Fibroblast of lung (primary cell): Measurements from ENCODE around the gene SPATA6L. TPM values are rescaled to one million over a fixed set of nuclear protein-coding genes. Genes with fewer than 3 reads are reported as not detected.

Experiments
- DNase-seq, 2 donors: peaks; one replicate each; pipeline versions ENCODE4 v3.0.0 to v3.0.0-alpha.2; 2010; ENCODE audit warnings: low read depth in 2 of 2
- H2AFZ ChIP-seq: 2 replicates; pipeline ENCODE4 v1.5.1; 2012; ENCODE audit warnings: low read length, control low read depth, inconsistent platforms
- H3K27ac ChIP-seq: 2 replicates; pipeline ENCODE4 v1.5.1; 2011; ENCODE audit warnings: low read length, control low read depth; ENCODE audit not compliant: insufficient read depth
- H3K27me3 ChIP-seq: 2 replicates; pipeline ENCODE4 v1.5.1; 2011; ENCODE audit warnings: mild to moderate bottlenecking, low read length; ENCODE audit not compliant: control insufficient read depth, insufficient read depth
- H3K36me3 ChIP-seq: 2 replicates; pipeline ENCODE4 v1.5.1; 2011; ENCODE audit warnings: low read length; ENCODE audit not compliant: control insufficient read depth, insufficient read depth
- H3K4me1 ChIP-seq: 2 replicates; pipeline ENCODE4 v1.5.1; 2011; ENCODE audit warnings: low read length; ENCODE audit not compliant: control insufficient read depth, insufficient read depth; ENCODE audit errors: extremely low read depth
- H3K4me2 ChIP-seq: 2 replicates; pipeline ENCODE4 v1.5.1; 2011; ENCODE audit warnings: low read length, control low read depth; ENCODE audit not compliant: insufficient read depth; ENCODE audit errors: extremely low read depth
- H3K4me3 ChIP-seq, 4 experiments: fragments of 200-600 bp in 1 of 4; sonication (generic) in 1 of 4; replicated peaks in 1 of 4; 2 replicates each; pipeline ENCODE4 v1.5.1; 2011 to 2016; ENCODE audit warnings: low read length in 4 of 4, low read depth in 3 of 4, mild to moderate bottlenecking in 3 of 4, control low read depth in 2 of 4, inconsistent platforms in 1 of 4, mixed read lengths in 1 of 4; ENCODE audit not compliant: insufficient read depth in 1 of 4; ENCODE audit errors: control extremely low read depth in 1 of 4
- H3K79me2 ChIP-seq: 2 replicates; pipeline ENCODE4 v1.5.1; 2012; ENCODE audit warnings: mild to moderate bottlenecking, low read length, inconsistent platforms; ENCODE audit not compliant: control insufficient read depth, insufficient read depth
- H3K9ac ChIP-seq: 2 replicates; pipeline ENCODE4 v1.5.1; 2011; ENCODE audit warnings: mild to moderate bottlenecking, low read length, control low read depth; ENCODE audit not compliant: insufficient read depth
- H3K9me3 ChIP-seq: 2 replicates; pipeline ENCODE4 v1.5.1; 2012; ENCODE audit warnings: low read depth, low read length; ENCODE audit not compliant: control insufficient read depth, insufficient read depth
- H4K20me1 ChIP-seq: 2 replicates; pipeline ENCODE4 v1.5.1; 2011; ENCODE audit warnings: low read length; ENCODE audit not compliant: control insufficient read depth, insufficient read depth; ENCODE audit errors: extremely low read depth
- CTCF ChIP-seq, 2 donors: IDR thresholded peaks in 1 of 2; conservative IDR thresholded peaks in 1 of 2; 1 replicate in 1 of 2; 2 replicates in 1 of 2; pipeline ENCODE4 v1.5.1; 2011 to 2012; ENCODE audit warnings: low read length in 2 of 2, control low read depth in 1 of 2, inconsistent platforms in 1 of 2, low read depth in 1 of 2, mild to moderate bottlenecking in 1 of 2
- EZH2 ChIP-seq: IDR thresholded peaks from 2 replicates; pipeline ENCODE4 v1.5.1; 2012; ENCODE audit warnings: low read length, control low read depth, mild to moderate bottlenecking; ENCODE audit errors: missing control alignments
- polyA plus RNA-seq, 2 donors: library from polyadenylated mRNA; depleted of rRNA in 1 of 2; stranded (reverse) in 1 of 2; unstranded in 1 of 2; fragments of >200 nt; gene quantifications; 2 replicates each; pipeline ENCODE4 v1.2.1, GENCODE V29; 2011 to 2012; ENCODE audit warnings: missing spikeins in 1 of 2
- total RNA-seq: library from RNA; depleted of rRNA; stranded (reverse); fragments of >200 nt; gene quantifications from 2 replicates; pipeline ENCODE4 v1.2.1, GENCODE V29; 2014

Gene SPATA6L
- total and polyA plus RNA-seq, 2 donors (not counting 1 experiment from before 2014, with no cell fraction given): 0.54 to 1.2 TPM

DNA sequence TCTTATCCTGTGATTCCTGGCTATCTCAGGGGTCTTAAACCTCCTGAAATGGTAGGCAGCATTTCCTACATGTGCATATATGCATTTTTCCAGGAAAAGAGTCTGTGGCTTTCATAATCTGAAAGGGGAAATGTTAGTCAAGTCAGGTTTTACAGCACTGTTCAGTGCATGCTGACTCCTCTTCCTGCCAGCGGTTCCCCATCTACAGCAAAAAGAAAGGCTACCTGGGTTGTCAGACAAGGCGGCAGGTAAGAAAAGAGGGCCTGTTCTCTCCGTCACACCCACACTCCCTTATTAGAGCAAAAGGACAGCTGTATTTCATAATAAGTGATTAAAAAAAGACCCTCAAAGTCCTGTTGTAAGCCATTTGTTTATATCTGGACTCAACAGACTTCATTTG is 4.3 kb upstream of the SPATA6L start:
- no peaks in the 10 kb centered on the region for H3K4me1 ChIP-seq
- H2AFZ ChIP-seq: no peak overlapping the region
- H4K20me1 ChIP-seq: no peaks in the 10 kb centered on the region
- H3K9me3 ChIP-seq: no peaks in the 10 kb centered on the region
- no peaks in the 10 kb centered on the region for H3K27me3 ChIP-seq
- no peaks in the 10 kb centered on the region for H3K79me2 ChIP-seq
- DNase-seq: no peak
- no peaks in the 10 kb centered on the region for H3K36me3 ChIP-seq
- no peak overlapping the region for H3K27ac ChIP-seq
- no peak for TF ChIP-seq CTCF (conservative IDR thresholded peaks at IDR 0.05 in 1 of 2, IDR thresholded peaks at IDR 0.05 in 1 of 2; ENCODE audit: low read depth in 1 of 2, low read length in 2 of 2)
- TF ChIP-seq EZH2: no peak
- H3K4me3 ChIP-seq: no peak overlapping the region
- H3K4me2 ChIP-seq: no peak overlapping the region
- no peak overlapping the region for H3K9ac ChIP-seq

- H3K36me3 ChIP-seq: no peaks in the 10 kb centered on the region
- no peak overlapping the region for H3K27ac ChIP-seq
- H3K27me3 ChIP-seq: no peaks in the 10 kb centered on the region
- DNase-seq: no peak
- no peak overlapping the region for H3K4me3 ChIP-seq
- no peak overlapping the region for H3K9ac ChIP-seq
- no peak overlapping the region for H3K4me2 ChIP-seq
- no peaks in the 10 kb centered on the region for H3K9me3 ChIP-seq
- H3K4me1 ChIP-seq: peaks cover 3% of the 10 kb centered on the region
- TF ChIP-seq EZH2 (no peak), CTCF (conservative IDR thresholded peaks at IDR 0.05 in 1 of 2, IDR thresholded peaks at IDR 0.05 in 1 of 2; ENCODE audit: low read depth in 1 of 2, low read length in 2 of 2) (no peak)
- no peaks in the 10 kb centered on the region for H4K20me1 ChIP-seq
- no peak overlapping the region for H2AFZ ChIP-seq
- no peaks in the 10 kb centered on the region for H3K79me2 ChIP-seq
Measured at GRCh38 chr9:4669890-4670289, 3.6 kb upstream of the SPATA6L start.

GRCh38 chr9:4668604-4669003 is 2.3 kb upstream of the SPATA6L start:
- Histone ChIP-seq H3K4me1 (peaks cover 3% of the 10 kb centered on the region), H3K27me3 (no peaks in the 10 kb centered on the region), H3K4me3 (no peak overlapping the region), H4K20me1 (no peaks in the 10 kb centered on the region), H3K79me2 (no peaks in the 10 kb centered on the region), H3K27ac (no peak overlapping the region), H3K9me3 (no peaks in the 10 kb centered on the region), H3K4me2 (no peak overlapping the region), H3K36me3 (no peaks in the 10 kb centered on the region), H2AFZ (no peak overlapping the region), H3K9ac (no peak overlapping the region)
- TF ChIP-seq EZH2 (no peak), CTCF (conservative IDR thresholded peaks at IDR 0.05 in 1 of 2, IDR thresholded peaks at IDR 0.05 in 1 of 2; ENCODE audit: low read depth in 1 of 2, low read length in 2 of 2) (no peak)
- DNase-seq: no peak
